IPS-15b (cell line): ENCODE results near the gene TCF7L2.
A peak's percentile ranks its signal among the peaks of the same experiment; 100 is the strongest.

ENCODE experiments used
- H3K27me3 ChIP-seq: one replicate; pipeline ENCODE4 v1.6.1; 2013; ENCODE audit warnings: low read length; ENCODE audit not compliant: control insufficient read depth, insufficient read depth
- H3K36me3 ChIP-seq: one replicate; pipeline ENCODE4 v1.6.1; 2013; ENCODE audit warnings: low read length; ENCODE audit not compliant: control insufficient read depth, insufficient read depth
- H3K4me1 ChIP-seq: one replicate; pipeline ENCODE4 v1.6.1; 2013; ENCODE audit warnings: mild to moderate bottlenecking, low read length; ENCODE audit not compliant: control insufficient read depth, insufficient read depth
- H3K4me3 ChIP-seq: one replicate; pipeline ENCODE4 v1.5.1; 2013; ENCODE audit warnings: low read depth, low read length
- H3K9ac ChIP-seq: one replicate; pipeline ENCODE4 v1.6.1; 2013; ENCODE audit warnings: low read depth, mild to moderate bottlenecking, low read length
- H3K9me3 ChIP-seq: one replicate; pipeline ENCODE4 v1.6.1; 2013; ENCODE audit warnings: mild to moderate bottlenecking, low read length; ENCODE audit not compliant: control insufficient read depth, insufficient read depth

The TCF7L2 gene

GRCh38 chr10:112917681-112918080, 32.4 kb upstream of the TCF7L2 start:
- Histone ChIP-seq H3K9me3 (no peaks in the 10 kb centered on the region), H3K27me3 (peaks cover 68% of the 10 kb centered on the region), H3K36me3 (no peaks in the 10 kb centered on the region), H3K4me1 (peaks cover 29% of the 10 kb centered on the region), H3K9ac (no peak overlapping the region), H3K4me3 (no peak overlapping the region)

GRCh38 chr10:112918771-112919170, 31.3 kb upstream of the TCF7L2 start:
- H3K4me3 ChIP-seq, result no peak overlapping the region
- peaks cover 25% of the 10 kb centered on the region for H3K4me1 ChIP-seq
- no peak overlapping the region for H3K9ac ChIP-seq
- no peaks in the 10 kb centered on the region for H3K9me3 ChIP-seq
- H3K36me3 ChIP-seq, result no peaks in the 10 kb centered on the region
- peaks cover 61% of the 10 kb centered on the region for H3K27me3 ChIP-seq

GRCh38 chr10:112919721-112920120, 30.3 kb upstream of the TCF7L2 start:
- H3K9ac ChIP-seq, result no peak overlapping the region
- H3K4me1 ChIP-seq, result peaks cover 21% of the 10 kb centered on the region
- H3K4me3 ChIP-seq, result no peak overlapping the region
- no peaks in the 10 kb centered on the region for H3K9me3 ChIP-seq
- H3K27me3 ChIP-seq, result peaks cover 51% of the 10 kb centered on the region
- H3K36me3 ChIP-seq, result no peaks in the 10 kb centered on the region

- Histone ChIP-seq H3K36me3 (no peaks in the 10 kb centered on the region), H3K9me3 (no peaks in the 10 kb centered on the region), H3K4me3 (no peak overlapping the region), H3K9ac (no peak overlapping the region), H3K4me1 (peaks cover 7% of the 10 kb centered on the region), H3K27me3 (no peaks in the 10 kb centered on the region)
Measured at GRCh38 chr10:112926906-112927688, 22.9 kb upstream of the TCF7L2 start.

GRCh38 chr10:112927980-112928379, 22.1 kb upstream of the TCF7L2 start:
- no peaks in the 10 kb centered on the region for H3K9me3 ChIP-seq
- no peaks in the 10 kb centered on the region for H3K36me3 ChIP-seq
- no peak overlapping the region for H3K9ac ChIP-seq
- no peak overlapping the region for H3K4me3 ChIP-seq
- H3K27me3 ChIP-seq, result no peaks in the 10 kb centered on the region
- H3K4me1 ChIP-seq, result peaks cover 7% of the 10 kb centered on the region

GRCh38 chr10:112932658-112933057, 17.4 kb upstream of the TCF7L2 start:
- H3K9me3 ChIP-seq, result no peaks in the 10 kb centered on the region

GRCh38 chr10:112934193-112934592, 15.9 kb upstream of the TCF7L2 start:
- Histone ChIP-seq H3K27me3 (no peaks in the 10 kb centered on the region), H3K4me3 (no peak overlapping the region), H3K9ac (no peak overlapping the region), H3K4me1 (peaks cover 9% of the 10 kb centered on the region), H3K36me3 (no peaks in the 10 kb centered on the region), H3K9me3 (no peaks in the 10 kb centered on the region)

More at GRCh38 chr10:112932658-112933057, 17.4 kb upstream of the TCF7L2 start:
- H3K27me3 ChIP-seq, result no peaks in the 10 kb centered on the region
- H3K4me3 ChIP-seq, result no peak overlapping the region
- H3K36me3 ChIP-seq, result no peaks in the 10 kb centered on the region
- H3K9ac ChIP-seq, result no peak overlapping the region
- H3K4me1 ChIP-seq, result peaks cover 6% of the 10 kb centered on the region

GRCh38 chr10:112938808-112939482, 11.1 kb upstream of the TCF7L2 start:
- no peak overlapping the region for H3K9ac ChIP-seq
- no peaks in the 10 kb centered on the region for H3K9me3 ChIP-seq
- no peak overlapping the region for H3K4me3 ChIP-seq

GRCh38 chr10:112945811-112946210, 4.2 kb upstream of the TCF7L2 start:
- Histone ChIP-seq H3K27me3 (no peaks in the 10 kb centered on the region), H3K4me1 (peaks cover 27% of the 10 kb centered on the region), H3K9ac (no peak overlapping the region), H3K36me3 (no peaks in the 10 kb centered on the region), H3K9me3 (no peaks in the 10 kb centered on the region), H3K4me3 (no peak overlapping the region)

More at GRCh38 chr10:112938808-112939482, 11.1 kb upstream of the TCF7L2 start:
- Histone ChIP-seq H3K27me3 (no peaks in the 10 kb centered on the region), H3K4me1 (peaks cover 9% of the 10 kb centered on the region), H3K36me3 (no peaks in the 10 kb centered on the region)

- H3K27me3 ChIP-seq, result no peaks in the 10 kb centered on the region
- H3K36me3 ChIP-seq, result no peaks in the 10 kb centered on the region
- no peaks in the 10 kb centered on the region for H3K9me3 ChIP-seq
- H3K4me1 ChIP-seq, result peaks cover 27% of the 10 kb centered on the region
- H3K9ac ChIP-seq, result no peak overlapping the region
- no peak overlapping the region for H3K4me3 ChIP-seq
Measured at GRCh38 chr10:112946649-112947048, 3.4 kb upstream of the TCF7L2 start.

- no peaks in the 10 kb centered on the region for H3K9me3 ChIP-seq
- H3K4me3 ChIP-seq, result no peak overlapping the region
- H3K27me3 ChIP-seq, result no peaks in the 10 kb centered on the region
- peaks cover 27% of the 10 kb centered on the region for H3K4me1 ChIP-seq
- peak overlapping the region; percentile 37 for H3K9ac ChIP-seq
- H3K36me3 ChIP-seq, result no peaks in the 10 kb centered on the region
Measured at GRCh38 chr10:112948196-112948595, 1.9 kb upstream of the TCF7L2 start.
